Measurements from ENCODE around the gene GABPB1.
"Not testable (repeated sequence)": the region's sequence is repeated elsewhere in the genome, so short reads cannot be mapped to it uniquely, and the experiment has no call there.

Gene GABPB1

DNA sequence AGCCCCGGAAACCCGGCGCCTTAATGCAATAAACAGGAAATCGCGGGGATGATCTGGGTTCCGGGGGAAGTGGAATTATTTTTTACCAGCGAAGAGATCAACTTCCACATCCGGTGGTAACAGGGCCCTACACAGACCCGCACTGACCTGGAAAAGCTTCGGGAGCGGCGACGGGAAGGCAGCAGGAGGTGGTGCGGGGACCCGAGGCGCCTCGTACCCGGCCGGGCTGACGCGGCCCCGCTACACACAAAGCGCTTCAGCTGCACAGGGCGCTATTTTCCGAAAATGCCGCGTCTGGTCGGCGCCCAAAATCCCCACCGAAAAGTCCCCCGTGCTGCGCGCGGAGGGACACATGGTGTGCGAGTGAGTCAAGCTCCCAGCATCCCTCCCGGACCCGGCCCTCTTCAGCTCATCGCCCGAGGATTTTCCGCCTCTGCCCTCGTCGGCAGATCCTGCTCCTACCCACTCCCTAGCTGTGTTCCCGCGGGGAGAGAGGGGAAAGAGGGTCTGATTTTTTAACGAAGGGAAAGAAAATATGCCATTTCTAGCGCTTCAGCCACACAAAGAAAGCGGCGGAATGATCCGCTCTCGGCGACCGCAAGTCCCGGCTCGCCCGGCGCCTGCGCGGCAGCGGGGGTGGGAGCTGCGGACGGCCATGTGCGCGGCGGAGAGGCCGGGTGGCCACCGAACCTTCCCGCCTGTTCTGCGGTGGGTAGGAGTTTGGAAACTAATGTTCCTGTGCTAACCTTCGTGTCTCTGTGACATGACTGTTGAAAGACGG is at the start of gene GABPB1:
Gene GABPB1, minus strand, starts transcription at position 361 of the 781 bp plus-strand sequence. CDS start 45,400 bp downstream, outside the sequence.
- in situ Hi-C loops (cut with MboI; ENCODE audit: low sequenced_read_pairs), result no loop called here

DNA sequence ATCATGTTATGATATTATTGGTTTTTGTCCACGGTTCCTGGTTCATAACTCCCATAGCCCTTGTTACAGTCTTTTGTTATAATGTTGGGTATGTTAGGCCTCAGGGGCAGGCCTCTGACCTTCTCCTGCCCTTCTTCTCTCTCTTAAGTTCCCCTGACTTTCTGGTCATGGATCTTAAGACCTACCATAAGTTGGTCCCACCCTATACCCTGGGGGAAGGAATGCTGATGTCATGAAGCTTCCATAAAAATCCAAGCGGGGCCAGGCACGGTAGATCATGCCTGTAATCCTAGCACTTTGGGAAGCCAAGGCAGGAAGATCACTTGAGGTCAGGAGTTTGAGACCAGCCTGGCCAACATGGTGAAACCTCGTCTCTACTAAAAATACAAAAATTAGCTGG is 36.6 kb upstream of the GABPB1 start:
- in situ Hi-C loops (cut with MboI; ENCODE audit: low sequenced_read_pairs), result not testable (repeated sequence)

DNA sequence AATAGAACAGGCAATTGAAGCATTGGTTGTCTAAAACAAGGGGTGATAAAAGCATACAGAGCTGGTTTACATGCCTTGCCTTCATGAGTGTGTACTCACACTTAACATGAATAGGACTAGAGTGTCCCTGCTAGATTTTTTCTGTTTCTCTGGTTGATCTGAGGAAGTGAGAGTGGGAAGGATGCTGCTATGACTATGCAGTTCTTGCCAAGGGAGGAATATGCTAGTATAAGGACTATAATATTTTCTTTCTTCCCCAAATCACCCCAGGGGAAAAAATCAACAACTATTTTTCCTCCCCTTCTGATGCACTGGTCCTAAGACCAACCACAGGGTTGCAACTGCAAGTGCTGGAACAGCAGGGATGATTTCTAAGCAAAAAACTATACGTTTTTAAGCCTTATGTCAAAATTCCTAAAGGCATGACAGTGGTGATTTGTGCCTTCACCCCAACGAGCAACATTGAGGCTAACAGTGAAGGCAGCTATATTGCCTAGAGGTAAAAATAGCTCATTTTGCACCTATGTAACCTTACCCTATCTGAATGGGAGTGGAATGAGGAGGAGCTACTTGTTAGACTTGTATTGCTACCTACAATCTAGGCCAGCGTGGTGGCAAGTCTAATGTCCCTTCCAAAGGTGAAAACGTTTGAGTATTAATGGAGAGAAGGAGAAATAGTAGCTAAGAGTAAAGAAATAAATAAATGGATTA is 35.7 kb upstream of the GABPB1 start:
- in situ Hi-C loops (cut with MboI; ENCODE audit: low sequenced_read_pairs), result no loop called here

DNA sequence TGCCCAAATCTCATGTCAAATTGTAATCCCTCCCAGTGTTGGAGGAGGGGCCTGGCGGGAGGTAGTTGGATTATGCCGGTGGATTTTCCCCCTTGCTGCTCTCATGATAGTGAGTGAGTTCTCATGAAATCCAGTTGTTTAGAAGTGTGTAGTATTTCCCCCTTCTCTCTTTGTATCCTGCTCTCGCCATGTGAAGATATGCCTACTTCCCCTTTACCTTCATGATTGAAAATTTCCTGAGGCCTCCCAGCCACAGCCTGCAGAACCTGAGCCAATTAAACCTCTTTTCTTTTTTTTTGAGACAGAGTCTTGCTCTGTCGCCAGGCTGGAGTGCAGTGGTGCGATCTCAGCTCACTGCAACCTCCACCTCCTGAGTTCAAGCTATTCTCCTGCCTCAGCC is 27.4 kb upstream of the GABPB1 start:
- in situ Hi-C loops (cut with MboI; ENCODE audit: low sequenced_read_pairs), result not testable (repeated sequence)

DNA sequence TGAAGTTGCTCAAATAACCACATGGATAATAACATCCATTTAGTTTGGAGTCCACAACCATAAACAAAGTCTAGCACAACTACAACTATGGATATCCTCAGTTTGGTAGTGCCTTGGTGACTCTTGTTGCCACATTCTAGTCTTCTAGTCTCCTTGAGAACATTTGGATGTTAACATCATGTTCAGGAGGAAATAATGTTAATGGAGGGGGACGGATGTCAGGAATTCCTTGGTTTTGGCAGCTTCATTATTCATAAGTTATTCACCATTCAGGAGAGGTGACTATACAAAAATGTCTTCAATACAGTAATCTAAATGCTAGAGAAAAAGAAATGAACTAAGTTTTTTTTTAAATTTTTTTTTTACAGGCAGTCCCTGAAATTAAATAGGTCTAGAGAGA is 26.4 kb upstream of the GABPB1 start:
- in situ Hi-C loops (cut with MboI; ENCODE audit: low sequenced_read_pairs), result no loop called here

DNA sequence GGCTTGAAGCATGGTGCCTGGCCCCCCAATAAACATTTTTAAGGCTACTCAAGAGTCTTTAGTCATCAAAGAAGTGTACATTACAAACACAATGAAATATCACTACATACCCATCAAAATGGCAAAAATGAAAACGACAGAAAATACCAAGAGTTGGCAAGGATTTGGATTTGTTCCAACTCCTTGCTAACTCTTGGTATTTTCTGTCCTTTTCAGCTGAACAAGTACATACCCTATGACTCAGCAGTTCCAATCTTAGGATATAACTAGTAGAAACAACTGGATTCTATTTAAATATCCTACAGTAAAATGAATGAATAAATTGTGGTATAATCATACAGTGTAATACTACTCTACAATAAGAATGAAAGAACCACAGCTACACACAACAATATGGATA is 25.1 kb upstream of the GABPB1 start:
- in situ Hi-C loops (cut with MboI; ENCODE audit: low sequenced_read_pairs), result no loop called here

DNA sequence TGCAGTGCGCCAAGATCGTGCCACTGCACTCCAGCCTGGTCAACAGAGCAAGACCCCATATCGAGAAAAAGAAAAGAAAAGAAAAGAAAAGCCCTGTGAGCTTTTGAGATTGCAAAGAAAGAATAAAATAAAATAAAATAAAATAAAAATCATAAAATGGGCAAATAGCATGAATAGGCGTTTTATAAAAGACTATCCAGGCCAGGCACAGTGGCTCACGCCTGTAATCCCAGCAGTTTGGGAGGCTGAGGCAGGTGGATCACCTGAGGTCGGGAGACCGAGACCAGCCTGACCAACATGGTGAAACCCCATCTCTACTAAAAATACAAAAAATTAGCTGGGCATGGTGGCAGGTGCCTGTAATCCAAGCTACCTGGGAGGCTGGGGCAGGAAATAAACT is 24.4 kb upstream of the GABPB1 start:
- in situ Hi-C loops (cut with MboI; ENCODE audit: low sequenced_read_pairs), result not testable (repeated sequence)

DNA sequence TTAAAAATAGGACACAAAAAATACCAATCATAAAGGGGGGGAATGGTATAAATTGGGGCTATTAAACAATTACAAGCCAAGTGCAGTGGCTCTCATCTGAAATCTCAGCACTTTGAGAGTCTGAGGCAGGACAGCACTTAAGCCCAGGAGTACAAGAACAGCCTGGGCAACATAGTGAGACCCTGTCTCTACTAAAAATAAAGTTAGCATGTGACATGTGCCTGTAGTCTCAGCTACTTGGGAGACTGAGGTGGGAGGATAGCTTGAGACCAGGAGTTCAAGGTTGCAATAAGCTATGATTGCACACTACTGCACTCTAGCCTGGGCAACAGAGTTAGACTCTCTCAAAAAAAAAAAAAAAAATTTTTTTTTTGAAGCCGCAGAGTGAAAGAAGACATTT is 23.8 kb upstream of the GABPB1 start:
- in situ Hi-C loops (cut with MboI; ENCODE audit: low sequenced_read_pairs), result no loop called here

DNA sequence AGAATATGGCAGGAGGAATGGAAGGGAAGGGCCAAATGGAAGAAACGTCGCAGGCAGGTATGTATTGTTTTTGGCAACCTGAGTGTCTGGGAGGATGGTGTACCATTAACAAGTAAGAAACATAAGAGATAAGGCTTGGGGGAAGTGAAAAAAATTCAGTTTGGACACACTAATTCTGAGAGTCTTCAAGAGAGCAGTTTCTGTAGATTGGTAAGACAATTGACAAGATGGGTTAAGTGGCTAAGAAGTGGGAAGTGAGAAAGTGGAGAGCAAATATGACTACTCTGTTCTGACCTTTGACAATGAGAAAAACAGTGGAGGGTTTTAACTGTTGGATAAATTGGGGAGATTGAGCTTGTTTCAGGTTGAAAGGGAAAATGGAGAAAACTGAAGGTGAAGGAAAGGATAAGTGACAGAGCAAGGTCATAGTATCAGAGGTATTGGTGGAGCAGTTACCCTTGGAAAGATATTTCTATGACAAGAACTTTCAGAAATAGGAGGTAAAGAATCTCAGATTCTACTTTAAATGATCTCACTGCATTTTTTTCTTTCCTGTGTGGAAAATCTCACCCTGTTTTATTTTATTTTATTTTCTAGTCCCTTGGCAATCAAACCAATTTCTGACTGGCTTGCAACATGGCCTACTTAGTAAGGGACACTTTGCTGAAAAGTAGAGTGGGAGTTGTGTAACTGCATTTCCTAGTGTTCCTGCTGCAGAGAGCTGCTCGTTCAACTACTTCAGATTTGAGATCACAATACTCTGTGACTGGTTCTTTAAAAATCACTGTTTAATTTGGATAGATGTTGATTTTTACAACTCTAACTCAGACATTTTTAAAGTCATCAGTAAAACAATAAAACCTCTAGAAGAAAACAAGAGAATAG is 23.1 kb upstream of the GABPB1 start:
- in situ Hi-C loops (cut with MboI; ENCODE audit: low sequenced_read_pairs), result no loop called here

DNA sequence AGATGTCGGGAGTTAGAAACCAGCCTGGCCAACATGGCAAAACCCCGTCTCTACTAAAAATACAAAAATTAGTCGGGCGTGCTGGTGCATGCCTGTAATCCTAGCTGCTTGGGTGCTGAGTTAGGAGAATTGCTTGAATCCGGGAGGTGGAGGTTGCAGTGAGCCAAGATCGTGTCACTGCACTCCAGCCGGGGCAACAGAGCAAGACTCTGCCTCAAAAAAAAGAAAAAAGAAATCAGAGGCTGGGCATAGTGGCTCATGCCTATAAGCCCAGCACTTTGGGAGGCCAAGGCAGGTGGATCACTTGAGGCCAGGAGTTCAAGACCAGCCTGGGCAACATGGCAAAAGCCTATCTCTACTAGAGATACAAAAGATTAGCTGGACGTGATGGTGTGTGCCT is 14.6 kb upstream of the GABPB1 start:
- in situ Hi-C loops (cut with MboI; ENCODE audit: low sequenced_read_pairs), result not testable (repeated sequence)

DNA sequence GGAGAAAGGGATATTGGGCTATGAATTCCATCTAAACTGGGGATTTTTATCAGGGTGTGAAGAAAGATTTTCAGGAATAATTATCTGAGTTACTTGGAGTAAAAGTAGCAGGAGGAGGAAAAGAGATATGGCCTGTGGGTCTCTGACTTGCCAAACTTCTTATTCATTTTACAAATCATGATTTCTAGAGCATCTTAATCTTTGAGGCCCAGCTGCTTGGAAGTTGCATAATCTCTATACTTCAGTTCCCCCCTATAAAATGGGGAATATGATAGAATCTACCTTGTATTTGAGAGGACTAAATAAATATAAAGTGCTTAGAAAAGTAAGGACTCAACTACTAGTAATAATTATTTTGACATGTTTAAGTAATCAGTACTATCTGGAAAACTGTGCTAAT is 11.0 kb upstream of the GABPB1 start:
- in situ Hi-C loops (cut with MboI; ENCODE audit: low sequenced_read_pairs), result no loop called here

DNA sequence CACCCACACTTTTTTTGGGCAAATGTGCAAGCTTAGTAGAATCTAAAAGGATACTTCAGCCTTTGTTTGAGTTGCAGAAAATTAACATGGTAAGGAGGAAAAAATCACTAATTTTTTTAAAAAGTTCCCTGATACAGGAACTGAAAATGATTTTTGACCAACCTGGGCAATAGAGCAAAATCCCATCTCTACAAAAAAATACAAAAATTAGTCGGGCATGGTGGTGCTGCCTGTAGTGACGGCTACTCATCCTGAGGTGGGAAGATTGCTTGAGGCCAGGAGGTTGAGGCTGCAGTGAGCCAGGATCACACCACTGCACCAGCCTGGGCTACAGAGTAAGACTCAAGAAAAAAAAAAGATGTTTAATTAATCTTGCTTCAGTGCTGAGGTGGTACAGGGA is 10.6 kb upstream of the GABPB1 start:
- in situ Hi-C loops (cut with MboI; ENCODE audit: low sequenced_read_pairs), result no loop called here

DNA sequence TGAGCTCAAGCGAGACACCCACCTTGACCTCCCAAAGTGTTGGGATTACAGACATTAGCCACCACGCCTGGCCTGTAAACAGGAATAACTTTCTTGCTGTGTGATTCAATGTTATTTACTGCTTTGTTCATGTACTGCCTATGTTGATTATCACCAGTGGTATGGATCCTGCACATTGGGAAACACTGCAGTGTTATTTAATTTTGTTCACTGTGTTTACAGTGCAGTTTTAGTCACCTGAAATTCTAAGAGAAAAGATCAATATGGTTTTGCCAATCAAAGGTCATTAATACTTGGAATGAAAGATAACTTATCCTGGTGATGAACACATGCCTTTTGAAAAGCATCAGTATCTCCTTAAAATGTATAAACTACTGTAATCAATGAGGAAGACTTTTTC is 8.6 kb upstream of the GABPB1 start:
- in situ Hi-C loops (cut with MboI; ENCODE audit: low sequenced_read_pairs), result no loop called here

DNA sequence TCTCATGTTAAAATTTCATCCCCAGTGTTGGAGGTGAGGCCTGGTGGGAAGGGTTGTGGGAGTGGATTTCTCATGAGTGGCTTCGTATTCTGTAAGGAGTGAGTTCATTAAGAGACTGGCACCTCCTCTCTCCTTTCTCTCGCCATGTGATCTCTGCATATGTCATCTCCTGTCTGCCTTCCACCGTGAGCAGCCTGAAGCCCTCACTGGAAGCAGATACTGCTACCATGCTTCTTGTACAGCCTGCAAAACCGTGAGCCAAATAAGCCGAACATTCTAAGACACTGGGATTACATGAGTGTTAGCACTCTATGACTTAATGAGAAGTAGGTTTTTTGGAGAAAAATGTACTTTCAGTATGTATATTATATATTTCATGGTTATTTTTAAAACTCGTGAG is 6.8 kb upstream of the GABPB1 start:
- in situ Hi-C loops (cut with MboI; ENCODE audit: low sequenced_read_pairs), result no loop called here

DNA sequence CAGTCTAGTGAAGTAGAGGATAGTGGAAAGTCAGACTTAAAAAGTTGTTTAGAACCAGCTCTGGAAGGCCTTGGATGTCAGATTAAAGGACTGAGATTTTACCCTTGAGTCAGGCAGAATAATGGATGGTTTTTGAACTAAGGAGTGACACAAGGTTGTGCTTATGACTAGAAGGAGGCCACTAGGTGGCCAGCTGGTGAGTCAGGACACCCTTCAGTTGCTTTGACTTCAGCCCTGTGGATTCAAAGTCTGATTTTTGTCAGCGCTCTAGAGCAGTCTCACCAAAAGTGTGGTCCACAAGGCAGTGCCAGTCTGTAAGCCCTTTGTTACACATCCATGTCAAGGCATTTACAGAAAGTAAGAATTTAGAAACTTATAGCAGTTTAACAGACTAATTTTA is 3.8 kb upstream of the GABPB1 start:
- in situ Hi-C loops (cut with MboI; ENCODE audit: low sequenced_read_pairs), result no loop called here

DNA sequence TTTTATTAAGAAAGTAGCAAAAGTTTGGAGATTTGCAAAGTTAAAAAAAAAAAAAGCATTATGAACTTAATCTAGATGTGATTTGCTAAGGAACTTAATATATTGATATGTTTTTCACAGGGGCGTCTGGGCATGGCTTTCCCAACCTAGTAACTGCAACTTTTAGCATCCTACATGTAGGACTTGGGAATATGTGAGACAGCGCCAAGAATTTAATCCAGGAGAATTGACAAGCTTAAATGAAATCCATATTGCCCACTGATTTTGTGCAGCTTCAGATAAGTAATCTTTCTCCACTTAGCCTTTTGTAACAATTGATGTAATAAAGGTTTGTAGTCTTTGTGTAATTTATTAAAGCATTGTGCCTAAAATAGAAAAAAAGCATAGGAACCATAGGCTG is 982 bp upstream of the GABPB1 start:
- in situ Hi-C loops (cut with MboI; ENCODE audit: low sequenced_read_pairs), result no loop called here

DNA sequence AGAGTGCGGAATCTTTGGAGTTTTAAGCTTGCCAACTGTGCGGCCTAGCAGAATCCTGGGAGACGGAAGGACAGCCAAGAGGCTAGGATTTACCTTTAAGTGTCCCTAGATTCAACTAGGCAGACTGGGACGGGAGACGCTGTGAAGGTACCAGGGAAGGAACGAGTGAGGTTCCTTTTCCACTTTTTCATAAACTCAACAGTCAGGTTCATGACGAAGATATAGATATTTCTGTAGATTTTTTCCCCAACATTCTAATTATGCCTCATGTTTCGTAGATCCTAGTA is 564 bp upstream of the GABPB1 start:
- in situ Hi-C loops (cut with MboI; ENCODE audit: low sequenced_read_pairs), result no loop called here

DNA sequence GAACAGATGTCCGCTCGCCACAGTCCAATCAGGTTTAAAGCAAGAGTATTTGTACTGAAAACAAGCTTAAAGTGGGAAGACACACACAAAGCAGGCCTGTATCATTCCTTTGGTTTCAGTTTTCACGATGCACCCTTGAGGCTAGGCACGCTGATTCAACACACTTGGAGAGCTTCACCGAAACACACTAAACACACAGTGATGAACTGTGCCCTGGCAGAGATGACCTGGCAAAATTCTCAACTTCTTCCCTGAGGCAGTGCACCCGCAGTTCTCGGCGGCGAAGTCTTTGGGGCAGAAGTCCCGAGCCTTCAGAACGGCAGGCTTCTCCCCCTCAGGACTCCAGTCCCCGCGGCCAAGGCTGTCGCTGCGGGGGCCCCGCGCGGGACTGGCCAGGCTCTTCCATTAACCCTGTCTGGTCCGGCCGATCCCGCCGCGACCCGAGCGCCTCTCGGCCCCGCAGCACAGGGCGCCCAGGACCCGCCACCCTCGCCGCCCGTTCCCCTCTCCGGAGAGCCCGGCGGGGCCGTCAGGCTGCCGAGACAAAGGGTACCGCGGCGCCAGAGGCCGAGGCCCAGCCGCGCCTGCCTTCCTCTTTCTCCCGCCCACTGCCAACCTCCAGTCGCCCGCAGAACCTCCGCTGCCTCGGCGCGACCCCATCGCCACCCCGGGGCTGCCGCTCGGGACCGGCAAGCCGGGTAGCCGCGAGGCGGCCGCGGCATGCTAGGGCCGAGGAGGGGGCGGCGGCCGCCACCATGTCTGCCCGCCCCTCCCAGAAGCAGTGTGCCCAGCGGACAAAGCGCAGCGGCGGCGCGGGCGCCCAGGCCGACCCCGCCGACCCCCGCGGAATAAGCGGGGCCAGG is 792 bp downstream of the GABPB1 start:
- in situ Hi-C loops (cut with MboI; ENCODE audit: low sequenced_read_pairs), result no loop called here

DNA sequence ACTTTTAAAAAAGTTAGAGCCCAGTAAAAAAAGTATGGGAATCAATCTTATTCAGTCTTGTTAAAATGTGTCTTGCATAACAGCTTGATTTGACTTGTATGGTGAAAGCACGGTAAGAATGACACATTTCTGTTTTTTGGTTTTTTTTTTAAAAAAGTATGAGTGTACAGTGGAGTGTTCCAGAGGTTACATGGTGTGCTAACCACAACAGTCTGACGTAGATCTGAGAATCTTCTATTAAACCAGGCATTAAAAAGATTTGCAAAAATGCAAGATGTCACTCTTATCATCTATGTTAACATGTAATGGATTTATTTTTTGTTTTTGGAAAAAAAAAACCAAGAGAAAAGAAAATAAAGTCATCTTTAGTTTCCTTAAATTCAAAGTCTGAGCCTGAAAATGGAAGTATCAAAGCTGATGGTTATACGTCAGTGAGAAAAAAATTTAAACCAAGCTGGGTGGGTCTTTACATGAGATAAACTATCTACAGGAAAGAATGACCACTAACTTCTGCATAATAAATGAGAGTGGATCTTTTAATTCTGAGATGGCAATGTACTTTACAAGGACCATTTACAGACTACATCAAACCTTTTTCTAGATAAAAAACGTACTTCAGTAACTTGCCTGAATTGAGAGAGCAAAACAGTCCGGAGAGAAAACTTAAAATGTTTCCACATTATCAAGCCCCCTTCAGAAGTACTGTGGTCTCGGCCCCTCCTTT is 1.6 kb downstream of the GABPB1 start:
- in situ Hi-C loops (cut with MboI; ENCODE audit: low sequenced_read_pairs), result no loop called here

DNA sequence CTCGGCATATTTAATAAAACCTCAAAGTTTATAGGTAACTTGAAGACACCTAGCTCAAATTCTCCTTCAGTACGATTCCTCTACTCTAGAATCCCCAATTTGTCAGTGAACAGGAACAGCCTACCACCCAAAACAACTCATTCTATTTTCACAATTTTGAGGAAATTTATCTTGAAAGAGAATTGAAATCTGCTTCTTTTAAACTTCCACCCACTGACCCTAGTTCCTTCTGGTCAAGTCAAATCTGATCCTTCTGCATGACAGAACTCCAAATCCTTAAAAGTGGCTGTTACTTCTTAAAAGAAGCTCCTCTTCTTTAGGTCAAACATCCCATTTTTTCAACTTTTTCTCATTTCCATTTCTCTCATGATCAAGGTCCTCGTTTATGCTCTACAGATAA is 4.4 kb downstream of the GABPB1 start:
- in situ Hi-C loops (cut with MboI; ENCODE audit: low sequenced_read_pairs), result no loop called here
